GM10266 (cell line): ENCODE measurements around the gene GNB1.

ENCODE experiments used
- DNase-seq: peaks from one replicate; pipeline ENCODE4 v3.0.0; 2012; ENCODE audit errors: extremely low spot score
- TF ChIP-seq, protein P1 (sequence below): IDR thresholded peaks from 2 replicates; pipeline ENCODE4 v1.5.1; 2012; ENCODE audit warnings: mild to moderate bottlenecking, low read depth; ENCODE audit not compliant: control insufficient read depth, insufficient read depth; ENCODE audit errors: missing control alignments

The GNB1 gene

DNA sequence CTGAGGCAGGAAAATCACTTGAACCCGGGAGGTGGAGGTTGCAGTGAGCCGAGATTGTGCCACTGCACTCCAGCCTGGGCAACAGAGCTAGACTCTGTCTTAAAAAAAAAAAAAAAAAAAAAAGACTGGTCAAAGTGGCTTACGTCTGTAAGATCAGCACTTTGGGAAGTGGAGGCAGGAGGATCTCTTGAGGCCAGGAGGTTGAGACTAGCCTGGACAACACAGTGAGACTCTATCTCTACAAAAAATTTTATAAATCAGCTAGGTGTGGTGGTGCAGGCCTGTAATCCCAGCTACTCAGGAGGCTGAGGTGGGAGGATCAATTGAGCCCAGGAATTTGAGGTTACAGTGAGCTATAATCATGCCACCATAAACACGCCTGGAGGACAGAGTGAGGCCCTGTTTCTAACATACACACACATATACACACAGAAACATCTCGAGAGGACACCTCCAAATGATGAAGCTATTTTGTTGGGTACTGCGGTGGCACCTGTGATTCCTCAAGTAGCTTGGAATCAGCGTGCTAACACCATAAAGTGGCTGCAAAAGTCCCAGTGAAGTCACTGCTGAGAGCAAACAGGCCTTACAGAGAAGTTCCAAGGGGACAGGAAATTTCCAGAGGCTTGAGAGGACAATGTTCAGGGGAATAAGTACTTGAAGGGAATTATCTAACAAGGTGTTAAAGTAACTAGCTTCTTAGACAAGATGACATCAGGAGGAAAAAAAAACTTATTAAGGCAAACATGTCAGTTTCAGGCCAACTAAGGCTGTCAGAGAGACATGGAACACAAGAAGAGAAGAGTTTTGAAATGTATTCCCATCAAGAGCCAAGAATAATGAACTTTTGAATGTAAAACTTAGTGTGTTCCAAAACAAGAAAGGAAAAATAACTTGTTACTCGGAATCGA is 114.0 kb downstream of the GNB1 start:
- TF ChIP-seq, protein P1, sequence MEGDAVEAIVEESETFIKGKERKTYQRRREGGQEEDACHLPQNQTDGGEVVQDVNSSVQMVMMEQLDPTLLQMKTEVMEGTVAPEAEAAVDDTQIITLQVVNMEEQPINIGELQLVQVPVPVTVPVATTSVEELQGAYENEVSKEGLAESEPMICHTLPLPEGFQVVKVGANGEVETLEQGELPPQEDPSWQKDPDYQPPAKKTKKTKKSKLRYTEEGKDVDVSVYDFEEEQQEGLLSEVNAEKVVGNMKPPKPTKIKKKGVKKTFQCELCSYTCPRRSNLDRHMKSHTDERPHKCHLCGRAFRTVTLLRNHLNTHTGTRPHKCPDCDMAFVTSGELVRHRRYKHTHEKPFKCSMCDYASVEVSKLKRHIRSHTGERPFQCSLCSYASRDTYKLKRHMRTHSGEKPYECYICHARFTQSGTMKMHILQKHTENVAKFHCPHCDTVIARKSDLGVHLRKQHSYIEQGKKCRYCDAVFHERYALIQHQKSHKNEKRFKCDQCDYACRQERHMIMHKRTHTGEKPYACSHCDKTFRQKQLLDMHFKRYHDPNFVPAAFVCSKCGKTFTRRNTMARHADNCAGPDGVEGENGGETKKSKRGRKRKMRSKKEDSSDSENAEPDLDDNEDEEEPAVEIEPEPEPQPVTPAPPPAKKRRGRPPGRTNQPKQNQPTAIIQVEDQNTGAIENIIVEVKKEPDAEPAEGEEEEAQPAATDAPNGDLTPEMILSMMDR, result no peak
- DNase-seq, result no peak

DNA sequence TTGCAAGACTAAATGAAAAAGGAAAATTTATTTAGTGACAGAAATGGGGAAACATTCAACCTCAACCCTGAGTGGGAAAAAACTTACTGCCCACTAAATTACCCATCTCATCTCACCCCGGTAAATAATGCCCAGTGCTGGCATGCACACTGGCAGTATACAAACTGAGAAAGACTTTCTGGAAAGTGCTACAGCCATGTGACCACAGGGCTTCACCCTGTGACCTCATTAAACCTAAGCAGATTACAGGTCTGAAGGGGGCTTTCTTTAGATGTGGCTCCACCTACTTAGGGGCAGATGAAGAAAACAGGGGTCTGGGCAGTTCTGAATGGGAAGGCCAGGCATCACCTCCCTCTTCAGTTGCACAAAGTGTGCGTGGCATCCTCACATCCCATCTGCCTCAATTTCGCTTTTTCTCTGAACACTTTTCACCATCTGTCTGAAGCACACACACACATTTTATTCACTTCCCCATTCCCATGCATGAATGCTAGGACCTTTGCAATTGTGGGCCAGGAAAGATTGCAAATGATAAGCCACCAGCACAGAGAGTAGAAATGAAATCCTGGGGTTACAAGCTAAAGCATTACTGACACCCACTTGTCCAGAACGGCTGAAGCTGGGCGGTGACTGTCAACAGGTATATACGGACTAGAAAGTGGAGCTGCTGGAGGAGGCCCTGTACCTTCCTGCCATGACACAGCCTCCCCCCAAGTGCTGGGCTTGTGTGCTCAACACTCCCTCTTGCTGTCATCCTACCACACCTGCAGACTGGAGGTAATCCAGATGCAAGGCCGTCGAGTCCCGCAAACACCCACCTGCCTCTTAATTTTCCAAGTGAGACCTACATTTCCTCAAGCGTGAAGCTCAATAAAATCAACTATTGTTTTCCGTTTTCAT is 115.3 kb downstream of the GNB1 start:
- peak; percentile 57 for DNase-seq
- TF ChIP-seq, protein P1, result no peak

DNA sequence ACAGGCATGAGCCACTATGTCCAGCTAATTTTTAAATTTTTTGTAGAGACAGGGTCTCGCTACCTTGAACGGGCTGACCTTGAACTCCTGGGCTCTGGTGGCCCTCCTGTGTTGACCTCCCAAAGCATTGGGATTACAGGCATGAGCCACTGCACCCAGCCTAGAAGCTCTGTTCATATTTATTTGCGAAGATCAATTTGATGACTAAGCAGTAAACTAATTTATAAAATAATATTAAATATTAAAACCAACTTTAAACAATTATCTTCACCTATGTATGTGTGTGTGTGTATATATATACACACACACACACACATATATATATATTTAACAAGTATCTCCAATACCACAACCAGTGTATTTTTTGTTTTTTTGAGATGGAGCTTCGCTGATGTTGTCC is 117.0 kb downstream of the GNB1 start:
- no peak for DNase-seq
- TF ChIP-seq, protein P1, result no peak

DNA sequence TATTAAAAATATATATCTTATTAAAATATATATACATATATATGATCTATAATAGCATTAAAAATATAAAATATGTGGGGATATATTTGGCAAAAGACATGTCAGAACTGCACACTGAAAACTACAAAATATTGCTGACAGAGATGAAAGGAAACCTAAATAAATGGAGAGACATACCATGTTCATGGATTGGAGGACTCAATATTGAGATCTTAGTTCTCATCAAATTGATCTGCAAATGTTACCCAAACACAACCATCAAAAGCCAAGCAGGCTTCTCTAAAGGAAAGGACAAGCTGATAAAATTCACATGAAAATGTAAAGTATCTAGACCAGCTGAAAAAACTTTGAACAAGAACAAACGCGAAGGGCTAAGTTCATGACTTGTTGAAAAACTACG is 119.8 kb downstream of the GNB1 start:
- TF ChIP-seq, protein P1, result no peak
- no peak for DNase-seq

DNA sequence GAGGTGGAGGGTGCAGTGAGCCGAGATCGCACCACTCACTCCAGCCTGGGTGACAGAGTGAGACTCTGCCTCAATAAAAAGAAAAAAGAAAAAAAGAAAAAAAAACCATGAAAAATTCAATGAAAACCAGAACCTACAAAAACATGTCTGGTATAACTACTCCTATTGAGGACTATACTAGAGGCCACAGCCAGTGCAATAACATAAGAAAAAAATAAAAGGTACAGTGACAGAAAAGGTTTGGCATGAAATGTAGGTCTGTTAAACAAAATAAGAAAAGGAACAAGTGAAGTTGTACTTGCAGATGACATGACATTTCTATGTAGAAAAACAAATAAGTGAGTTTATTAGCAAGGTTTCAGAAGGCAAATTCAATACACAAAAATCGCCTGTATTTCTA is 120.8 kb downstream of the GNB1 start:
- TF ChIP-seq, protein P1, result no peak
- DNase-seq, result no peak

DNA sequence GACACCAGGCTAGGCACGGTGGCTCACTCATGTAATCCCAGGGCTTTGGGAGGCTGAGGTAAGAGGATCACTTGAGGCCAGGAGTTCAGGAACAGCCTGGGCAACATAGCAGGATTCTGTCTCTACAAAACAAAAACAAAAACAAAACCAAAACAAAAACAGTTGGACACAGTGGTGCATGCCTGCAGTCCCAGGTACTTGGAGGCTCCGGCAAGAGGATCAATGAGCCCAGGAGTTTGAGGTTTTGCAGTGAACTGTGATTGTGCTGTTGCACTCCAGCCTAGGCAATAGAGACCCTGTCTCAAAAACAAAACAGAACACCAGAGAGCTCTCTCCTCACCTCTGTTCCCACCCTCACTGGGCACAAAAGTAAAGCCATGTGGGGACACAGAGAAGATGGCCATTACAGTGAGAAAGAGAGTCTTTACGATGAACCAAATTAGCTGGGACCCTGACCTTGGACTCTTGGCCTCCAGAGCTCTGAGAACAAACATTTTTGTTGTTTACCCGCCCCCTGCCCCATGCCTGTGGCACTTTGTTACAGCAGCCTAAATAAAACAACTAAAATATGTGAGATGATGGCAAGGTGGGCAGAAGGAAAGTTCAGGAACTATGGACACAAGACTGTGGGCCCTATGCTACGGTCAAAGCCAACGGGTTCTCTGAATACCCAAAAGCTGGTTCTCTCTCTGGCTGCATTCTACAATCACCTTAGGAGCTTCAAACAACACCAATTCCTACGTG is 122.5 kb downstream of the GNB1 start:
- TF ChIP-seq, protein P1, result no peak
- no peak for DNase-seq
